Sigmoid colon (tissue), 7 donors: Measurements from ENCODE around the gene THSD8. TPM values are rescaled to one million over a fixed set of nuclear protein-coding genes. Genes with fewer than 3 reads are reported as not detected.

Experiments
- DNase-seq: peaks from one replicate; pipeline ENCODE4 v3.0.0-alpha.2; 2019
- H3K27ac ChIP-seq, 4 donors: fragments of 200-600 bp; sonication (generic); one replicate each; pipeline ENCODE4 v1.5.1; 2016 to 2019; ENCODE audit warnings: mild to moderate bottlenecking in 1 of 4
- H3K27me3 ChIP-seq, 3 donors: fragments of 200-600 bp; sonication (generic); one replicate each; pipeline ENCODE4 v1.5.1; 2019; ENCODE audit warnings: mild to moderate bottlenecking in 1 of 3
- H3K36me3 ChIP-seq, 4 donors: fragments of 200-600 bp; sonication (generic); one replicate each; pipeline ENCODE4 v1.5.1; 2016 to 2019
- H3K4me1 ChIP-seq, 4 donors: fragments of 200-600 bp; sonication (generic); one replicate each; pipeline ENCODE4 v1.5.1; 2017 to 2019
- H3K4me3 ChIP-seq, 4 donors: fragments of 200-600 bp; sonication (generic); one replicate each; pipeline ENCODE4 v1.5.1; 2017 to 2019; ENCODE audit warnings: mild to moderate bottlenecking in 2 of 4, moderate library complexity in 1 of 4
- H3K9me3 ChIP-seq, 4 donors: fragments of 200-600 bp in 3 of 4; sonication (generic) in 3 of 4; one replicate each; pipeline versions ENCODE4 v1.5.1 to v1.6.1; 2013 to 2019
- EP300 ChIP-seq, 4 donors: sonication (generic); formaldehyde crosslinking; IDR thresholded peaks; one replicate each; pipeline ENCODE4 v1.6.1; 2017; ENCODE audit warnings: antibody characterized with exemption in 4 of 4
- POLR2A ChIP-seq, 2 donors: fragments of 450-650 bp; IDR thresholded peaks; one replicate each; pipeline ENCODE4 v1.6.1; 2016; ENCODE audit warnings: antibody characterized with exemption in 2 of 2, mild to moderate bottlenecking in 2 of 2, moderate library complexity in 2 of 2
- POLR2AphosphoS5 ChIP-seq, 4 donors: sonication (generic); formaldehyde crosslinking; IDR thresholded peaks; one replicate each; pipeline ENCODE4 v1.6.1; 2017; ENCODE audit warnings: antibody characterized with exemption in 4 of 4
- WGBS, 2 donors: extraction: QIAGEN DNeasy Blood & Tissue Kit; methylation state at CpG; one replicate each; pipeline ENCODE4 v1.1.7; 2013; 5-methylcytosine and 5-hydroxymethylcytosine counted together
- intact Hi-C: fragments of 100-400 bp; cut with DNase I; formaldehyde crosslinking; loops from one replicate; pipeline ENCODE4 v1.15.1; 2023
- polyA plus RNA-seq, 3 donors: library from polyadenylated mRNA; stranded (reverse); fragments of 200-250 nt; gene quantifications; one replicate each; pipeline ENCODE4 v1.2.3, GENCODE V29; 2013
- total RNA-seq, 4 donors: library from RNA; depleted of rRNA; stranded (reverse); fragments of >200 nt; gene quantifications; one replicate each; pipeline ENCODE4 v1.1.0, GENCODE V29; 2016
- TF ChIP-seq, protein P1 (sequence below), 4 experiments: fragments of 450-650 bp in 3 of 4; fragments of 200-600 bp in 1 of 4; IDR thresholded peaks; one replicate each; pipeline ENCODE4 v1.5.1; 2016 to 2019; ENCODE audit warnings: antibody characterized with exemption in 4 of 4, mild to moderate bottlenecking in 3 of 4, moderate library complexity in 2 of 4
- donor health status: healthy with polysubstance abuse.
- donor health status: Bipolar disorder and iron deficiency.
- donor health status: healthy.

THSD8 gene
- total and polyA plus RNA-seq, 7 donors = 2.5 to 2.8 TPM; not detected in 5

DNA sequence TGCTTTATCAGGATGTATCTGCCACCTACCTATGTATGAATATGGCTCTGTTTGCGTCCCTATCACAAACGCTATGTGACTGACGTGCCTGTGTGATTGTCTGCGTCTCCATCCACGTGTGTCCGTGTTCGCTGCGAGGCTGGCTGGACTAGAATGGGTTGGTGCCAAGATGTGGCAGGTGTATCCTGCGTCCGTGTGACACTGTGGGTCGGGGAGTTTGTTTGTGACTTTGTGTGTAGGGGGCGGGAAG lies 19.8 kb upstream of the THSD8 start:
- 1% methylated on average over 12 of the region's 12 CpGs for WGBS, 2 donors
- intact Hi-C loops = no loop called here
- peaks cover 0 to 65% (median 59%) of the 10 kb centered on the region in 4 donors for H3K4me1 ChIP-seq
- no peak for DNase-seq
- H3K4me3 ChIP-seq = peak overlapping the region; percentile 32 to 63 (median 52)
- no peaks in the 10 kb centered on the region for H3K27me3 ChIP-seq
- H3K9me3 ChIP-seq = no peaks in the 10 kb centered on the region
- peak overlapping the region; percentile 97 to 100 (median 98) for H3K27ac ChIP-seq
- no peaks in the 10 kb centered on the region for H3K36me3 ChIP-seq
- TF ChIP-seq, protein P1, sequence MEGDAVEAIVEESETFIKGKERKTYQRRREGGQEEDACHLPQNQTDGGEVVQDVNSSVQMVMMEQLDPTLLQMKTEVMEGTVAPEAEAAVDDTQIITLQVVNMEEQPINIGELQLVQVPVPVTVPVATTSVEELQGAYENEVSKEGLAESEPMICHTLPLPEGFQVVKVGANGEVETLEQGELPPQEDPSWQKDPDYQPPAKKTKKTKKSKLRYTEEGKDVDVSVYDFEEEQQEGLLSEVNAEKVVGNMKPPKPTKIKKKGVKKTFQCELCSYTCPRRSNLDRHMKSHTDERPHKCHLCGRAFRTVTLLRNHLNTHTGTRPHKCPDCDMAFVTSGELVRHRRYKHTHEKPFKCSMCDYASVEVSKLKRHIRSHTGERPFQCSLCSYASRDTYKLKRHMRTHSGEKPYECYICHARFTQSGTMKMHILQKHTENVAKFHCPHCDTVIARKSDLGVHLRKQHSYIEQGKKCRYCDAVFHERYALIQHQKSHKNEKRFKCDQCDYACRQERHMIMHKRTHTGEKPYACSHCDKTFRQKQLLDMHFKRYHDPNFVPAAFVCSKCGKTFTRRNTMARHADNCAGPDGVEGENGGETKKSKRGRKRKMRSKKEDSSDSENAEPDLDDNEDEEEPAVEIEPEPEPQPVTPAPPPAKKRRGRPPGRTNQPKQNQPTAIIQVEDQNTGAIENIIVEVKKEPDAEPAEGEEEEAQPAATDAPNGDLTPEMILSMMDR (IDR thresholded peaks at IDR 0.05) = no peak
- peak; percentile 52 to 72 for TF ChIP-seq POLR2A (IDR thresholded peaks at IDR 0.05)

DNA sequence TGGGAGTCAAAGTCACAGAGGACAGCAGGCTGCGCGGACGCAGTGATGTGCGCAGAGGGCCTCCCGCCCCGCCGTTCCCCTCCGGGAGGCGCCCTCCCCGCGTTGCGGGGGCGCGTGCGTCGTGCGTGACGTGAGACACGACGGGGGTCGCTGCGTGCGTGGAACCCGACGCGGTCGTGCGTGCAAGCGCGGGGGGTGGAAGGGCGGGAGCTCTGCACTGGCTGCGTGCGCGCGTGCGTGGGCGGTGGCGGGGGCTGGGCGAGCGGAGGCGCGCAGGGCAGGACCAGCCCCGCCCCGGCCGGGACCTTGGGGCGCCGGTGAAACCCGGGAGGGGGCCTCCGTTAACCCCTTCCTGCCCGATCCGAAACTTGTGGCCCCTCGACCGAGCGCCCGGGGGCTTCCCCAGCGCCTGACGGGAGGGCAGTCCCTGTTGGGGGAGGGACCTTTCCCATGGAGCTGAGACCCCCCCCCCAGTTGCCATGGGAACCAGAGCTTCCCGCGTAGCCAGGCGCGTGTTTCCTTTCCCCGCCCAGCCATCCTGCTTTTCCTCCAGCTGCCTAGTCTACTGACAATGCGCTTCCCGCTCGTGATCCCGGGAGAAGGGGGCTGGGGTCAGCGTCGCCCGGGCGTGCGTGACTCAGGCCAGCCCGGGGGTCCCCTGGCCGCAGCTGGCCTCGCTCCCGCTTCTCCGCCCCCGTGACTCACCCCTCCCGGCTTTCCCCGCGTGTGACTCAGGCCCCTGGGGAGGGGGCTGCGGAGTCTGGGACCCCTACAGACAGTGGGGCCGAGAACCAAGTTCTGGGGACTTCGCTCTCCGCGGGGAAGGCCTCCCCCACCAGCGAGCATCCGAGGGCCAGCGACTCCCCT lies 19.2 kb upstream of the THSD8 start:
- Histone ChIP-seq H3K4me3 (peak overlapping the region; percentile 32 to 63 (median 52)), H3K27me3 (no peaks in the 10 kb centered on the region), H3K9me3 (no peaks in the 10 kb centered on the region), H3K36me3 (no peaks in the 10 kb centered on the region), H3K4me1 (peaks cover 0 to 66% (median 59%) of the 10 kb centered on the region in 4 donors), H3K27ac (peak overlapping the region; percentile 97 to 100 (median 98))
- WGBS, 2 donors = 1 to 2% methylated on average over 88 of the region's 88 CpGs
- intact Hi-C loops = no loop called here
- TF ChIP-seq, protein P1 (IDR thresholded peaks at IDR 0.05) = no peak
- TF ChIP-seq POLR2AphosphoS5 (IDR thresholded peaks at IDR 0.05) = peak; percentile 88 to 96 (median 93)
- no peak for TF ChIP-seq POLR2A (IDR thresholded peaks at IDR 0.05)
- TF ChIP-seq EP300 (IDR thresholded peaks at IDR 0.05) = peak; percentile 94 to 99 (median 98)
- DNase-seq = peak; percentile 96

DNA sequence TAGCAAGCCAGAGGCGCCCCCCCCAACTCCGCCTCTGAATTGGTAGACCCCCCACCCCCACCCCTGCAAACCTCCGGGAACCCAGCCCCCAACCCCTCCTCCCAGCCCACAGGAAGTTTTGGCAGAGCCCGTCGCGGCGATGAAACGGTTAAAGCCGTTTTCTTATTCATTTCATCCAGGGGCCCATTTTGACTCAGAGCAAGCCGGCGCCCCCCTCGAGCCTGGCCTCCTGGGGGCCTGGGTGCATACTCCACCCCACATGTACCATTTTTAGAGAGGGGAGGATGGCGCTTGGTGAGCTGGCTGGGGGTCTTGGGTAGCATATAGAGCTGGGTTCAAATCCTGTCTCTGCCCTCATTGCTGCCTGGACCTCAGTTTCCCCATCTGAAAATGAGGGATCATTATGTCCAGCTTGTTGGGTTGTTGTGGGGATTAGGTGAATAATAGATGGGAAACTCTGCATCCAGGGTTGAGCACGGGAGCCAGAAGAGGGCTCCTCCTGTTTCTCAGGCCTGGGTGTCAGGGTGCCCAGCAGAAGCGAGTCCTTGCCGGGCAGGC lies 18.5 kb upstream of the THSD8 start:
- no peaks in the 10 kb centered on the region for H3K27me3 ChIP-seq
- intact Hi-C loops = no loop called here
- H3K27ac ChIP-seq = peak overlapping the region; percentile 97 to 100 (median 98)
- TF ChIP-seq, protein P1 (IDR thresholded peaks at IDR 0.05) = no peak
- no peak for TF ChIP-seq EP300 (IDR thresholded peaks at IDR 0.05)
- no peak for TF ChIP-seq POLR2AphosphoS5 (IDR thresholded peaks at IDR 0.05)
- TF ChIP-seq POLR2A (IDR thresholded peaks at IDR 0.05) = no peak
- WGBS, 2 donors = 11 to 13% methylated on average over 16 of the region's 16 CpGs
- DNase-seq = no peak
- H3K36me3 ChIP-seq = no peaks in the 10 kb centered on the region
- peak overlapping the region; percentile 32 to 63 (median 52) for H3K4me3 ChIP-seq
- peaks cover 0 to 67% (median 62%) of the 10 kb centered on the region in 4 donors for H3K4me1 ChIP-seq
- H3K9me3 ChIP-seq = no peaks in the 10 kb centered on the region

DNA sequence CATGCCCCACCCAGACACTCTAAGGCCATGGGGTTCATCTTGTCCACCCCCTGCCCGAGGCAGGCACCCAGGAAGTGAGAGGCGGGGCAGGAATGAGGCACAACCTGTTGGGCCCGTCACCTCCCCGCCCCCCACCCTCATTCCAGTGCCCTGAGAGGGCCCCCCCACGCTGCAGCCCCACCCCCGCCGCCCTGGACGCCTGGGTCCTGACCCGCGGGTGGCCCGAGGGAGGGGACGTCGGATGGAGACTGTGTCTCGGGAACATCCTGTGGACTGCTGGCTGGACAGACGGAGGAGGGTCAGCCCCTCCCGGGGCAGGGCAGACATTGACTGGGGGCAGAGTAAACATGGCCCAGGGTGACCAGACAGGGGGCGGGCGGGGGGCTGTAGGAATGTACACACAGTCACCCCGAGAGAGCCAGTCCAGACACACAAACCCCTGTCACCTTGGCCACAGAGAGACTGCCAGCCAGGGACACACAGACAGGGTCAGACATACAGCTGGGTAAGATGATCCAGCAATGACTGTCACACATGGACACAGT lies 17.9 kb upstream of the THSD8 start:
- peak overlapping the region in 1 of 4 donors; percentile 63 for H3K4me3 ChIP-seq
- intact Hi-C loops = no loop called here

More for the DNA sequence above, 17.9 kb upstream of the THSD8 start:
- TF ChIP-seq EP300 (IDR thresholded peaks at IDR 0.05) = no peak
- TF ChIP-seq, protein P1 (IDR thresholded peaks at IDR 0.05) = no peak
- no peak for TF ChIP-seq POLR2A (IDR thresholded peaks at IDR 0.05)
- no peak for TF ChIP-seq POLR2AphosphoS5 (IDR thresholded peaks at IDR 0.05)
- Histone ChIP-seq H3K36me3 (no peaks in the 10 kb centered on the region), H3K4me1 (peaks cover 0 to 67% (median 62%) of the 10 kb centered on the region in 4 donors), H3K9me3 (no peaks in the 10 kb centered on the region), H3K27ac (peak overlapping the region; percentile 97 to 100 (median 98)), H3K27me3 (no peaks in the 10 kb centered on the region)
- 8 to 38% methylated on average over 19 of the region's 19 CpGs for WGBS, 2 donors
- DNase-seq = no peak
